ENCODE measurements around the gene NTSR1. TPM values are rescaled to one million over a fixed set of nuclear protein-coding genes. Genes with fewer than 3 reads are reported as not detected.

The NTSR1 gene
- total RNA-seq, 1 experiment from 2014 or later = 7.8 TPM

- Histone ChIP-seq H3K27me3 (ENCODE audit: low read length) (no peaks in the 10 kb centered on the region), H4K20me1 (ENCODE audit: low read length) (no peaks in the 10 kb centered on the region), H3K9me3 (ENCODE audit: low read length) (no peaks in the 10 kb centered on the region), H3K9me2 (replicated peaks; ENCODE audit: low read length) (no peaks in the 10 kb centered on the region), H3K4me2 (ENCODE audit: low read length) (no peak overlapping the region), H3K9ac (ENCODE audit: low read length) (no peak overlapping the region), H3K27ac (ENCODE audit: low read length) (no peak overlapping the region), H2AFZ (ENCODE audit: low read length) (no peak overlapping the region), H3F3A (ENCODE audit: low read length, unreplicated experiment) (no peaks in the 10 kb centered on the region), H3K79me2 (ENCODE audit: low read length) (no peaks in the 10 kb centered on the region), H3K4me1 (ENCODE audit: insufficient read depth, low read length) (peaks cover 5% of the 10 kb centered on the region; the same call in 1 of the 2 replicates), H3K4me3 (ENCODE audit: low read length) (no peak overlapping the region), H3K36me3 (ENCODE audit: low read depth, low read length) (no peaks in the 10 kb centered on the region)
- ATAC-seq (no peak; the same call in 1 of the 2 replicates), DNase-seq (no peak)
- no TSS peak for BruUV-seq (replicated peaks)
- ChIA-PET CTCF (no interaction called here), POLR2A (ENCODE audit: unreplicated experiment) (no interaction called here)
- TF ChIP-seq, protein P1, sequence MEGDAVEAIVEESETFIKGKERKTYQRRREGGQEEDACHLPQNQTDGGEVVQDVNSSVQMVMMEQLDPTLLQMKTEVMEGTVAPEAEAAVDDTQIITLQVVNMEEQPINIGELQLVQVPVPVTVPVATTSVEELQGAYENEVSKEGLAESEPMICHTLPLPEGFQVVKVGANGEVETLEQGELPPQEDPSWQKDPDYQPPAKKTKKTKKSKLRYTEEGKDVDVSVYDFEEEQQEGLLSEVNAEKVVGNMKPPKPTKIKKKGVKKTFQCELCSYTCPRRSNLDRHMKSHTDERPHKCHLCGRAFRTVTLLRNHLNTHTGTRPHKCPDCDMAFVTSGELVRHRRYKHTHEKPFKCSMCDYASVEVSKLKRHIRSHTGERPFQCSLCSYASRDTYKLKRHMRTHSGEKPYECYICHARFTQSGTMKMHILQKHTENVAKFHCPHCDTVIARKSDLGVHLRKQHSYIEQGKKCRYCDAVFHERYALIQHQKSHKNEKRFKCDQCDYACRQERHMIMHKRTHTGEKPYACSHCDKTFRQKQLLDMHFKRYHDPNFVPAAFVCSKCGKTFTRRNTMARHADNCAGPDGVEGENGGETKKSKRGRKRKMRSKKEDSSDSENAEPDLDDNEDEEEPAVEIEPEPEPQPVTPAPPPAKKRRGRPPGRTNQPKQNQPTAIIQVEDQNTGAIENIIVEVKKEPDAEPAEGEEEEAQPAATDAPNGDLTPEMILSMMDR (conservative IDR thresholded peaks at IDR 0.05; ENCODE audit: low read depth, low read length) = no peak
- intact Hi-C loops (cut with micrococcal nuclease) = no loop called here
Measured at GRCh38 chr20:62772990-62773844, 64.6 kb downstream of the NTSR1 start.

DNA sequence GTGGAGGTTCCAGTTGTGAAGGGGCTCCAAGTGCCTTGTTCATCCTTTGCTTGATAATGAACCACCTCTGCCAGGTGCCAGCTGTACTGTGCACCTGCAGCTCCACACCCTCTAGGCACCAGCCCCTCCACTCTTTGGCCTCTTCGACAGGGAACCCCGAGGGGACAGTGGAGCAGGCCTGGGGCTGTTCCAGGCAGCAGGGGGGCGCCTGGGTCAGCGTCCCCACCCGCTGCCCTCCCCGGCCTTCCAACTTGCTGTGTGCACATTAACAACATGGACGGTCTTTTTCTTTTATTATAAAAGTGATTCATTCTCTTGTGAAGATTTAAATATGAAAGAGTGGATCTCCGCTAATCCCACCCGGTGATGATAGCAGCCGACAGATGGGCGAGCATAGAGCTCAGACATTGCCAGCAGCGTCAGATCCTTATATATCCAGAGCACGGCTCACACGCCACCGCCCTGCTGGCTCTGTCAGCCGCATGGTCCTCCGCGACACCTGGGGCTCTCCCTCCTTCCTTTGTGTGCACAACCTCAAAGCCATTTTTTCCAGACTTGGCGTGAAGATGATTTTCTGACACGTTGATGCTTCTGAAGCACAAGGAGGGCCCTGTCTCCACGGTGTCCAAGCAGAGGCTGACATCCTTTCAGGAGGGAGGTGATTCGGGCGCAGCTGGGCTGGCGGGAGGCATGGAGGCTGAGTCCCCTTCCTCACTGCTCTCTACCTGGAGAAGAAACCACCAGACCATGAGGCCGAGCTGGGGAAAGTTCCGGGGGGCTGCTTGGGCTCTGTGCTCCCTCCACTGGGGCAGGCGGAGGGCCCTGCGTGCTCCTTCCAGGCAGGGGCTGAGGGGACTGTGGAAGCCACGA, 65.4 kb downstream of the NTSR1 start:
- Histone ChIP-seq H3K9ac (ENCODE audit: low read length) (no peak overlapping the region), H3K9me3 (ENCODE audit: low read length) (no peaks in the 10 kb centered on the region), H3K36me3 (ENCODE audit: low read depth, low read length) (no peaks in the 10 kb centered on the region), H4K20me1 (ENCODE audit: low read length) (no peaks in the 10 kb centered on the region), H3K4me2 (ENCODE audit: low read length) (no peak overlapping the region), H3F3A (ENCODE audit: low read length, unreplicated experiment) (no peaks in the 10 kb centered on the region), H3K9me2 (replicated peaks; ENCODE audit: low read length) (no peaks in the 10 kb centered on the region), H3K27ac (ENCODE audit: low read length) (no peak overlapping the region), H3K79me2 (ENCODE audit: low read length) (no peaks in the 10 kb centered on the region), H3K4me1 (ENCODE audit: insufficient read depth, low read length) (peaks cover 5% of the 10 kb centered on the region; the same call in 1 of the 2 replicates), H2AFZ (ENCODE audit: low read length) (no peak overlapping the region), H3K4me3 (ENCODE audit: low read length) (no peak overlapping the region), H3K27me3 (ENCODE audit: low read length) (no peaks in the 10 kb centered on the region)
- TF ChIP-seq EZH2 (IDR thresholded peaks at IDR 0.05; ENCODE audit: low read length, unreplicated experiment) (no peak), EZH2phosphoT487 (IDR thresholded peaks at IDR 0.05; ENCODE audit: borderline replicate concordance, low read length) (no peak)
- TF ChIP-seq, protein P1 (conservative IDR thresholded peaks at IDR 0.05; ENCODE audit: low read depth, low read length) = no peak
- no TSS peak for BruUV-seq (replicated peaks)
- CTCF ChIA-PET = no interaction called here
- DNase-seq (no peak), ATAC-seq (no peak)
- intact Hi-C loops (cut with micrococcal nuclease) = no loop called here
- POLR2A ChIA-PET (ENCODE audit: unreplicated experiment) = no interaction called here
